GM18526 (cell line): Measurements from ENCODE around the gene SYNGAP1.

Experiments
- POLR2A ChIP-seq: IDR thresholded peaks from 3 replicates; pipeline ENCODE4 v1.6.1; 2011; ENCODE audit not compliant: insufficient read length; ENCODE audit errors: extremely low read depth

The SYNGAP1 gene

DNA sequence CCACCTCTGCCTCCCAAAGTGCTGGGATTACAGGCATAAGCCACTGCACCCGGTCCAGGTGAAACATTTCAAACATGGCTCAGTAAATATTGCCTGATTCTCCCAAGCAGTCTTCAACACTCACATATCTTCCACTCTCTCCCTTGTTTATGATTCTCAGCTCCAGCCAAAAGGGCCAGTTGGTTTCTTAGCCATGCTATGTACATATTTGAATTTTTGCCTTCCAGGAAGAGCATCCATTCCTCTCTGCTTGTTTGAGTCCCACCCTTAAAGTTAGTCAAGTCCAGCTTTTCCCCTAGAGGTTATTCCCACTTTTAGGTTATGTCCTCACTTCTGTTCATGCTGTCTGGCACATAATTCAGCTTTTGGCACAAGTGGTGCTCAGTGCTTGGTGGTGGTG, 22.3 kb upstream of the SYNGAP1 start:
- no peak for TF ChIP-seq POLR2A

- TF ChIP-seq POLR2A, result no peak
Measured at GRCh38 chr6:33404884-33405283, 15.0 kb upstream of the SYNGAP1 start.

DNA sequence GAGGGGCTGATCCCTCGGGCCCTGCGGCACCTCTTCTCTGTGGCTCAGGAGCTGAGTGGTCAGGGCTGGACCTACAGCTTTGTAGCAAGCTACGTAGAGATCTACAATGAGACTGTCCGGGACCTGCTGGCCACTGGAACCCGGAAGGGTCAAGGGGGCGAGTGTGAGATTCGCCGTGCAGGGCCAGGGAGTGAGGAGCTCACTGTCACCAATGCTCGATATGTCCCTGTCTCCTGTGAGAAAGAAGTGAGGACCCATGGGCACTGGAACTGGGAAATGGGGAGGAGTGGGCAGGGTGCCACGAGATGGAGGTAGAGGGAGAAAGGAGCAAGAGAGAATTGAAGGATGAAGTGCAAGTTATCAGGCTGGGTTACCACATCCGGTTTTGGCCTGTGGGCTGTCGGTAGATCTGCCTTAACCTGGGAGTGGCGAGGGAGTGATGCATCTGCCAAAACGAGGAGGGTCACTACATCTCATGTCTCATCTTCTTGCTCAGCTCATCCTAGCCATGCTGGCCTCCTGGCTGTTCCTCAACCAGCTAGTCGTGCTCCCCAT, 14.4 kb upstream of the SYNGAP1 start:
- no peak for TF ChIP-seq POLR2A

GRCh38 chr6:33406126-33406525, 13.7 kb upstream of the SYNGAP1 start:
- TF ChIP-seq POLR2A, result no peak

GRCh38 chr6:33407132-33407718, 12.6 kb upstream of the SYNGAP1 start:
- no peak for TF ChIP-seq POLR2A

GRCh38 chr6:33410050-33410710, 9.7 kb upstream of the SYNGAP1 start:
- peak; percentile 59 for TF ChIP-seq POLR2A

DNA sequence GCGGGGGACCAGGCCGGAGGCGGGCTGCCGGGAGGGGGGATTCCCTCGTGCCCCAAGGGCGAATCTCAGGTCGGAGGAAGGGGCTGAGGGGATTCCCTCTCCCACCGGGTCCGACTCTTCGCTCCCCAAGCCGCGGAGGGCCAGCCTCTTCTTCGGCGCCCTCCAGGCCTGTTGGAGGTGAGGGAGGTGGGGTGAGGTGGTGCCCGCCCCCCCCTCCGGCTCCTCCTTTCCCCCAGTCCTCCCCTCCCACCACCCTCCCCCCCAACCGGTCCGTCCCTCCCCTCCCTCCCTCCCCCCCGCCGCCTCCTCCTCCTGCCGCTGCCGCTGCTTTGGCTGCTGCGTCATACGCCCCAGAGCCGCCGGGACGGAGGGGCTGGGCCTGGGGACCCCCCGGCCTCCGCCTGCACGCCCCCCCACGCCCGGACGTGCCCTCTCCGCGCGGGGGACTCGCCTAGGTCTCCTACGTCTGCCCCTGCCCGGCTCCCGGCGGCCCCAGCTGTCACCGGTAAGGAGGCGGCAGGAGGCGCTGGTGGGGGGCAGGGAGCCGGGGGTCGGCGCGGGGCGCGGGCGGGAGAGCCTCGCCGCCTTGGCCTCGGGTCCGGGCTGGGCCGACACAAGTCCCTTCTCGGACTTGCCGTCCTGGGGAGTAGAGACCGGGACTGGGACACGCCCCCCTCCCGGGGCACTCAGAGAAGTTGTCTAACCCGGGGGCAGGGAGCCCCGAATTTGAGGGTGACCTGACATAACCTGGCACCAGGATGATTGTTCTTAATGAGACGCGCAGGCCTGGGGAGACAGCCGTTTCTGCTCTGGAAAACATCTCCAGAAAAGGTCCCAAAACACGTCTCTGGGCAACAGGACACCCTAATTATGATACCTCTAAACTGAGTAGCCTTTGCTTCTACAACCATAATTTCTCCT, 8.9 kb upstream of the SYNGAP1 start, which contains the start of gene PHF1:
Gene PHF1, plus strand, starts transcription at position 304 of the 921 bp plus-strand sequence. CDS start 1,250 bp downstream, outside the sequence.
- peak; percentile 33 for TF ChIP-seq POLR2A

DNA sequence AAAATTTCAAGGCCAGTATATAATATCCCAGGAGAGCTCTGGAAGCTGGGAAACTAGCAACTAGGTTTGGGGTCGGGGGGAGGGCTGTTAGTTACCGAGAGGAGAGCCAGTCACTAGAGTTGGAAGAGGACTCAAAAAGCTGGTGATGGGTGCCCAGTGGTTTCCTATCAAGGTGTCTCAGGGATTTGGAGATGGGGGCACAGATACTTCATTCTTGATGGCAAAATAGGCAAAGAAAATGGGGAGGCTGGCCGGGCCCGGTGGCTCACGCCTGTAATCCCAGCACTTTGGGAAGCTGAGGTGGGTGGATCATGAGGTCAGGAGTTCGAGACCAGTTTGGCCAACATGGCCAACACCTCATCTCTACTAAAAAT, 8.2 kb upstream of the SYNGAP1 start:
- no peak for TF ChIP-seq POLR2A

DNA sequence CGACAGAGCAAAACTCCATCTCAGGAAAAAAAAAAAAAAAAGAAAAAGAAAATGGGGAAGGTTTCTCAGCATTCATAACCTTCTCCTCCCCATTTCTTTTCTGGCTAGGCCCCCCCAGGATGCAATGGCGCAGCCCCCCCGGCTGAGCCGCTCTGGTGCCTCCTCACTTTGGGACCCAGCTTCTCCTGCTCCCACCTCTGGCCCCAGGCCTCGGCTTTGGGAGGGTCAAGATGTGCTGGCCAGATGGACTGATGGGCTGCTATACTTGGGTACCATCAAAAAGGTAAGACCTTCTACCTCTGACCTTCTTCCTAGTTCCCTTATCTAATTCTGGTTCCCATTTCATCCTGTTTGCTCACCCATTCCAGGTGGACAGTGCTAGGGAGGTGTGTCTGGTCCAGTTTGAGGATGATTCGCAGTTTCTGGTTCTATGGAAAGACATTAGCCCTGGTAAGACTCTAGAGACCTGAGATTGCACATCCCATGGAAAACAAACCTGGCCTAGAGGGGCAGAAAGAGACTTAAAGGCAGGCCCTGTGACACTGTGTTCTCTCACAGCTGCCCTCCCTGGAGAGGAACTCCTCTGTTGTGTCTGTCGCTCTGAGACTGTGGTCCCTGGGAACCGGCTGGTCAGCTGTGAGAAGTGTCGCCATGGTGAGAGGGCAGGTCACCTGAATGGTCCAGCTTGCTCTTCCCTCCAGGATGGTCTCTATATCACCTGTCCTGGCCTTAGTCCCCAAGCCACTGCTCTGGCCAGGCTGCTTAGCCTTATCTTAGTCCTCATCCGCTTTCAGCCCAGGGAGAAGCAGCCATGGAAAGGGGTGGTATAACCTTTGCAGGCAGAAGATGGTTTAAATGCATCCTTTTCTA, 7.5 kb upstream of the SYNGAP1 start:
- TF ChIP-seq POLR2A, result no peak

DNA sequence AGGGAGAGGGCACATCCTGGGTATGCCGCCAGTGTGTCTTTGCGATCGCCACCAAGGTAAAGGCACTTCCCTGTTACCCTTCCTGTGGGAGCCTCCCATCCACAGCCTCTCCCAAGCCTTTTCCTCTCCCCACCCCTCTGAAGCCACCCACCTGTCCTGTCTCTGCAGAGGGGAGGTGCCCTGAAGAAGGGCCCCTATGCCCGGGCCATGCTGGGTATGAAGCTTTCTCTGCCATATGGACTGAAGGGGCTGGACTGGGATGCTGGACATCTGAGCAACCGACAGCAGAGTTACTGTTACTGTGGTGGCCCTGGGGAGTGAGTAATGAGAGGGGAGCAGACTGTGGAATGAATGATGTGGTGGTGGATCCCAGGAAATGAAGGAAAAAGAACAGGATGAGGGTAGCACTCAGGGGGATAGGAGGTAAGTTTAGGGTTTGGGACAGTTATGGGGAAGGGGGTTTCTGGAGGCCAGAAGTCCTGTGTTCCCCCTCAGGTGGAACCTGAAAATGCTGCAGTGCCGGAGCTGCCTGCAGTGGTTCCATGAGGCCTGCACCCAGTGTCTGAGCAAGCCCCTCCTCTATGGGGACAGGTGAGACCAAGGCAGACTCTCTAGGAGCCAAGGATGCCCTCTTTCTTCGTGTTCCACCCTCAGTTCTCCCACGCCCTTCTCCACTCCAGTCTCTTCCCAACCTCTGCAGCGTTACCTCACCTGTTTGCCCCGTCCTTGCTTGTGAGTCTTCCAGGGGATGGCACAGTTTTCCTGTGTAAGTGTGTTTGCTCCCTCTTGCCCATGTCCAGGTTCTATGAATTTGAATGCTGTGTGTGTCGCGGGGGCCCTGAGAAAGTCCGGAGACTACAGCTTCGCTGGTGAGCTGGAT, 6.4 kb upstream of the SYNGAP1 start:
- TF ChIP-seq POLR2A, result no peak

- TF ChIP-seq POLR2A, result no peak
Measured at GRCh38 chr6:33414592-33415271, 5.1 kb upstream of the SYNGAP1 start.

GRCh38 chr6:33415831-33416230, 4.0 kb upstream of the SYNGAP1 start:
- no peak for TF ChIP-seq POLR2A
